NCI-H1694 (cell line): ENCODE measurements around the gene STK33.

Source experiments
- DNase-seq: peaks from one replicate; lab custom pipeline; 2025; lab: John Stamatoyannopoulos, UW

STK33 gene

GRCh38 chr11:8356216-8356615 is 237.8 kb downstream of the STK33 start:
- DNase-seq, result no peak

GRCh38 chr11:8355416-8355742 is 238.6 kb downstream of the STK33 start:
- no peak for DNase-seq

- peak; percentile 35 for DNase-seq
Measured at GRCh38 chr11:8354622-8355415, 239.2 kb downstream of the STK33 start.

- DNase-seq, result no peak
Measured at GRCh38 chr11:8352876-8353505, 241.0 kb downstream of the STK33 start.

- no peak for DNase-seq
Measured at GRCh38 chr11:8352103-8352875, 241.7 kb downstream of the STK33 start.

- DNase-seq, result no peak
Measured at GRCh38 chr11:8351223-8351622, 242.8 kb downstream of the STK33 start.

GRCh38 chr11:8347978-8348377 is 246.1 kb downstream of the STK33 start:
- no peak for DNase-seq

GRCh38 chr11:8346157-8346755 is 247.8 kb downstream of the STK33 start:
- no peak for DNase-seq

- no peak for DNase-seq
Measured at GRCh38 chr11:8345179-8345578, 248.8 kb downstream of the STK33 start.

- no peak for DNase-seq
Measured at GRCh38 chr11:8344346-8344745, 249.7 kb downstream of the STK33 start.

GRCh38 chr11:8342821-8343681 is 251.0 kb downstream of the STK33 start:
- DNase-seq, result no peak

GRCh38 chr11:8341996-8342395 is 252.0 kb downstream of the STK33 start:
- DNase-seq, result no peak
